Inflammatory macrophage (primary cell): ENCODE data around the gene DISC1.
"Not testable (repeated sequence)": the region's sequence is repeated elsewhere in the genome, so short reads cannot be mapped to it uniquely, and the experiment has no call there.

Experiments
- DNase-seq, 2 donors: peaks; one replicate each; pipeline ENCODE4 v3.0.0-alpha.2; 2020 to 2022

The DISC1 gene

GRCh38 chr1:231899713-231900435 is 273.3 kb downstream of the DISC1 start:
- DNase-seq: no peak

DNA sequence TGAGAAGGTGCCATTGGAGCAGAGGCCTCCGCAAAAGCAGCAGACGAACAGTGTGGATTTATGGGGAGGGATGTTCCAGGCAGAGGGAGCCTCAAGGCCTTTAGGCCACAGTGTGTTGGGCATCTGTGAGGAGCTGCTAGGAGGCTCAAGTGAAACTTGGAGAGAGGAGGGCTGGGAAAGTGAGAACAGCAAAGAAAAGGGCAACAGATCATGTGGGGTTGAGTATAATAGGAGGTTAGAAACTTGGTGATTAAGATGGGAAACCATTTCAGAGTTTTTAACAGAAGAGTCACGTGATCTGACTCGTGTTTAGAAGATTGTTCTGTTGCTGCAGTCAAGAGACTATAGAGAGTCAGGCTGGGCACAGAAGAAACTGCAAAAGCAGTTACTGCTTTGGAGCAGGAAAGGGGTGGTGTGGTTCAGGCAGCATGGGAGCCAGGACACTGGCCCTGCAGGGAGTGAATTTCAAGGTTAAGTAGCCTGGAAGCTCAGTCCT is 277.0 kb downstream of the DISC1 start:
- no peak for DNase-seq

- not testable (repeated sequence) for DNase-seq
Observed at GRCh38 chr1:231907310-231907709, 280.7 kb downstream of the DISC1 start.

- peak; percentile 49 to 54 for DNase-seq
Observed at GRCh38 chr1:231913493-231913892, 286.9 kb downstream of the DISC1 start.

DNA sequence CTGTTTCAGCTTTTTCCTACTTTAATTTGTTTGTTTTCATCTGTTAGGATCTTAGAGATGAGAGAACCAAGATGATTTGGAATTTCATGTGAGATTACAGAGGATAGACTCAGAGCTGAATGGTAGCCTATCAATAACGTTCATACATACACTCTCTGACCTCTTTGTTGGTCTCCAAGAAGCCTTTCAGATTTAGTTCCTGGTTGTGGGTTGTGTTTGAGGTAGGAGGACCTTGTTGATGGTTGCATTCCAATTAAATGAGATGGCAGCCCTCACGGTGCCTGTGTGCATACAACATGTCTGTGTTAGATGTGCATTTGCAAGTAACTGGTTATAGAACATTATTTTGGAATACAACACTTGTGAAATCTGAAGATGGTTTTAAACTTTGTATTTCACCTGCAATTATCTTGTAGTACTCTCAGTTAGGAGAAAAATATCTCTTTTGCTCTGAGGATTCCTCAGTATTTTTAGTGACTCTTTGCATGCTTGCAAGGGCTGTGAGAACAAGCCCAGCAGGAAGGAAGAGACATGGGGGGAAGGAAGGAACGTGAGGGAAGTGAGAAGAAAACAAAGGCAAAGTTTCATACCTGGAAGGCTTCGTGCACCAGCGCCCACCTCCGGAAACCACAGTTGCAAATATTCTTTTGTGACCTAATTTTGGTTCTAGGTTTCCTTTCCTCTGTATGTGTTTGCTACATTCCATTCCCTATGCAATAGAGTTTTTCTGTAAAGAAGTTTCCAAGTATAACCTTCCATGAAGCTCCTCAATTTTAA is 291.8 kb downstream of the DISC1 start:
- no peak for DNase-seq

GRCh38 chr1:231919239-231919885 is 292.8 kb downstream of the DISC1 start:
- no peak for DNase-seq

DNA sequence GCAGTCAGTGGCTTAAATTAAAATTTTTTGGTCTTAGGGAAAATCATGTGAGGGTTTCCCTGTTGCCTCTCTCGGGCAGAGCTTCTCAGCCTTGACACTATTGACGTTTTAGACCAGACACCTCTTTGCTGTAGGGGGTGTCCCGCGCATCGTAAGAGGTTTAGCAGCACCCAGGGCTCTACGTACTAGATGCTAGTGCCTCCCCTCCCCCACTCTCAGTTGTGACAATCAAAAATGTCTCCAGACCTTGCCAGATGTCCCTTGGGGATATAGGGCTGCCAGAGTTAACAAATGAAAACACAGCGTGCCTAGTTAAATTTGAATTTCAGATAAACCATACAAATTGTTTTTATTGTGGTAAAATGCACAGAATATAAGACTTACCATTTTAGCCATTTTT is 293.3 kb downstream of the DISC1 start:
- no peak for DNase-seq

GRCh38 chr1:231921646-231922345 is 295.2 kb downstream of the DISC1 start:
- no peak for DNase-seq

GRCh38 chr1:231923491-231924041 is 297.0 kb downstream of the DISC1 start:
- peak; percentile 35 to 56 for DNase-seq

DNA sequence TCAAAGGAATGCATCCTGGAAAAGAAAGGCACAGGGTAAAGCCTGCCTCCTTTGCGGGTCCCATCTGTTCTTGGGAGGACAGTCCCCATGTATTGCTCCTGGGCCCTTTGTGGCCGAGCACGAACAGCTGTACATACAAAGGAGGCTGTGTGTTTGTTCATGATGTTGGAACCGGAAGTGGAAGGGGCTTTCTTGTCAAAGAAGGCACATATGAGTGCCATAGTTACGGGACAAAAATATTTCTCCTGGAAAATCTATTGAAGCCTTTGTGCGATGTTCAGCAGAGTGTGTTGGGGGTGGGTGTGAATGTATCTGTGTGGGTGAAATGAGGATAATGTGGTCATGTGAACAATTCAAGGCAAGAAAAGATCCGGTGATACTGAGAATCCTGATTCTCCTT is 297.6 kb downstream of the DISC1 start:
- no peak for DNase-seq

DNA sequence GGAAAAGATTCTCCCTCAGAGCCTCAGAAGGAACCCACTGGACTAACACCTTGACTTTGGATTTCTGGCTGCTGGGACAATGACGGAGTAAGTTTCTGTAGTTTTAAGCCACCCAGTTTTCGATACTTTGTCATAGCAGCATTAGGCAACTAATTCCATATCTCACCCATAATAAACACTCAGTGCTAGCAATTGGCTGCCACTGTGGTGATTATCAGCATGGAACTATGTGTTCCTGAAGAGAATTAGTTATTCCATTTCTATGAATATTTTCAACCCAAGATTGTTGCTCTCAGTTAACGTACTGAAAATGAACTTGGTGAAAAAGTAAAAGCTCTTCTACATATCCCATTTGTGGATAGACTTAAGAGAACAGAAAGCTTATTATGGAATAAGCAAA is 299.3 kb downstream of the DISC1 start:
- DNase-seq: no peak

- DNase-seq: no peak
Observed at GRCh38 chr1:231926340-231926739, 299.8 kb downstream of the DISC1 start.

DNA sequence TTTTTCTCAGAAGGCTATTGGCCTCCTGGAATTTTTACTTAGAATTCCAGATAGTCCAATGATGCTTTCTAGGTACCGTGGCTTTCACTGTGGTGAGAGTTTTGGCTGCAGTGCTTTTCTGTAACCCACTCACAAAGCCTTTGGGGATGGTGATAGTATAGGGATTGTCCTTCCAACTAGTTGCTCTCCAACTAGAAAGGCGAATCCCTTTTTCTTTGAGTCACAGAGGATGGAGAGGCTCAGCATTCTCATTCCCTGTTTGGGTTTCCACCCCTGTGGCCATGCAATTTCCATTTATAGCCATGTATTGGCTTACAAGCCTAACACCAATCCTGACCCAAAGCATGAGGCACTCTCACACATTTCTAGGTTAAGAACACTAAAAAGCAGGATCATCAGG is 300.3 kb downstream of the DISC1 start:
- no peak for DNase-seq

GRCh38 chr1:231927431-231927830 is 300.8 kb downstream of the DISC1 start:
- no peak for DNase-seq

DNA sequence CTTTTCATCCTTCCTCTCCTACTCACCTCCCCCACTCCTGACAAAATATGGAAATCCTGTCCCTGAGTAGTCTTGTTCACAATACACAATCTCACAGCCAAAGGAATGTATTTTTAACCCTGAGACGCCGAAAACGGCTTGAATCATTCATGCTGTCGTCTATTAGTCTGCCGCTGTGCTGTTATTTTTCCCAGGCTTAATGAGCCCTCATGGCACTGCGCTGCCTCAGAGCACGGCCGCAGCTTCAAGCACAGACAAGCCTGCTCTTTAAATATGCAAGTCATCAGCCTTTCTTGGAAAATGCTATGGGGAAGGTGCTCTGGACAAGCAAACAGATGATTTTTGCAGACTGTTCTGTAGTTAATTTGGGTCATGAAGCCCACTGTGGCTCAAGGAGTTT is 302.7 kb downstream of the DISC1 start:
- DNase-seq: no peak

- DNase-seq: no peak
Observed at GRCh38 chr1:231930257-231930947, 303.8 kb downstream of the DISC1 start.

DNA sequence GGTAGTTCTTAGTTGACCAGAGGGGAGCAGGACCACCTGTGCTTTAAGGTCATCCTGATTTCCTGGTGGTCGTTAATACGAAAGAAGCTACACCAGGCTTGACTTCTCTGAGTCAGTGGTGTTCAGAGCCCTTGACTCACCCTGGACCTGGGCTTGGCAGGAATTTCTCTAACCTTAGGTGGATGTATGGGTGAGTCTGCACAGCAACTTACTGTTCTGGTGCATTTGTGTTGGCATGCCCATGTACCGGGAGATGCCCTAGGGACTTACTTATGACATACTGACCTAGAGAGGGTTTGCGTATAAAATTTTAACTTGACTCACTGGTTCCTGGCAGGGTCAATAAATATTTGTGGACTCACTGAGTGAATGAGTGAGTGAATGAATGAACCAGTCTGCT is 304.6 kb downstream of the DISC1 start:
- no peak for DNase-seq

DNA sequence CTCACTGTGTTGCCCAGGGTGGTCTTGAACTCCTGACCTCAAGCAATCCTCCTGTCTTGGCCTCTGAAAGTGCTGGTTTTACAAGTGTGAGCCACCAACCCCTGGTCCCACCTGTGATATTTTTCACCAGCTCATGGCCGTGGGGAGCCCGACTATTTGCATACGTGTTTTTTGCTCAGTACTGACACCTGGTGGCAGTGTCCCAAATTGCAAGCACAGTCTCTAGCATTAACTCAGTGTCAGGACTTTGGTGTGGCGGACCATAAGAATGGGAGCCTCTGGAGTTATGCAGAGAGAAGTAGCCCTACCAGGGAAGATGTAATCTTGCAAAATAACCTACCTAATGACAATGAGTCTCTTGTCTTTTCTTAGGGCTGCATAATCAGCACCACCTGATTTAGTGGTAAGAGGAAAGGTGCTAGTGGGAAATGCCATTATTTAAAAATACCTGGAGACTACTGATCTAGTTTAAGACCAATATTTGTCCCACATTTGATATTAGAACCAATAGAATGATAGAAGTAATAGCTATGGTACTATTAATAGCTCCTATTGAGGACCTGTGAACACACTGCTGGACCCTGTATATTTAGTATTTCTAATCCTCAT is 305.4 kb downstream of the DISC1 start:
- DNase-seq: peak; percentile 50 to 56

DNA sequence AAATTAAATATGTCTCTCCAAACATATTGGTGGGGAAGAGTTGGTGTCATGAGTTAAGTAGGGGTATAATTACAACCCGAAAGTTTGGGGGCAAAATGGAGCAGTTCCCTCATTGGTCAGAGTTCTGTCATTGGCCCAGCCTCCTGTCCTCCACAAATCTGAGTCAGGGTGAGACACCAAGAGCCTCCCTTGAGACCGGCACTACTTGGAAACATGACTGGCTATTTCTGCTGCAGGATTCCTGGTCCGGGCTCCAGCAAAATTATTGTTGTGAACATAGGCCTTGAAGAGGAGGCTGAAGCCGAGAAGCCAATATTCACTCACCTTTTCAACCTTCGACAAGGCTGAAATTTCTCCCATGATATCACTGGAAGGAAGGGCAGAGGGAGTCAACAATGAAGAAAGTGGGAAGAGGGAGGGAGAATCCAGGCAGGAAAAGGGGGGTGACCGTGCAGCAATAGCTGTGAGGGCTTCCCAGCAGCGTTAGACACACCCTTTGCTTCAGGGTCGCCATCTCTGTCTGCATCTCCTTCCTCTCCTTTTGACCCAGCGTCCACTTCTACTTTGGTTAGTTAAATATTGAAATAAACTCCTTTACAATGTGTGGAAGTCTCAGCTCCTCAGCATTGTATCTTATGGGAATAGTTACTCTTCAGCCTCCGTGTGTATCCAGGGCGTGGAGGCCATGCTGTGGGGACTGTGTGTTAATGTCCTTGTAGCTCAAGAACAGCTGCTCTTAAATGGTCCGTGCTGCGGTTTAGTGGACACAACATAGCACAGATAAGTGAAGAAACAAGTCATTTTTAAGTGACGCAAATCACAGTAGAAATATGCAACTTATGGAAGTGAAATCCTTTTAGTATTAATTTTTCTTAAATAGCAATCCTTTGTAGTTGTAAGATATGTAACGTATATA is 307.4 kb downstream of the DISC1 start:
- DNase-seq: no peak

DNA sequence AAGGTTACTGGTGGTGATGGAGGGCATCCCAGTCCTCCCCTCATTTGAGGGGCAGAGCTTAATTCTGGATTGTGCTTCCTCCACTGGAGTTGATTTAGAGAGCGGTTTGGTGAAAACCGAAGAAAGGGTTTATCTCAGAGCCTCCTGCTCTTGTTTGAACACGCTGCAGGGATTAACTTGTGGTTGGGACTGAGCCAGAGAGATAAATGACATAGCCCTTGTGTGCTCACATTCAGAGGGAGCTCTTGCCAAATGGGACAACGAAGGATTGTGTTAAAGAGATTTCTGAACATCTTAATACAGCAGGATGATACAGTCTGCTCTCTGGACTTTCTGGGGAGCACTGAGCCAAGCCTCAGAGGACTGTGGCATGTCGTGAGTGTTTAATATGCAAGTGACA is 308.2 kb downstream of the DISC1 start:
- DNase-seq: no peak
